Measurements from ENCODE around the gene GARIN5A. TPM values are rescaled to one million over a fixed set of nuclear protein-coding genes. Genes with fewer than 3 reads are reported as not detected.

GARIN5A gene
- total RNA-seq, 1 experiment from 2014 or later, result 2.0 TPM

- in situ Hi-C loops (cut with HindIII; ENCODE audit: low pct_unique_long_range_greater_than_20kb, low sequenced_read_pairs), result no loop called here
- Histone ChIP-seq H3K4me3 (ENCODE audit: low read depth in 2 of 2, low read length in 2 of 2) (no peak overlapping the region), H3K36me3 (ENCODE audit: control insufficient read depth, insufficient read depth, low read length) (no peaks in the 10 kb centered on the region; the same call in 1 of the 2 replicates), H3K27ac (ENCODE audit: low read length) (no peak overlapping the region), H3K9me3 (ENCODE audit: control insufficient read depth, insufficient read depth, low read depth, low read length) (no peaks in the 10 kb centered on the region), H3K27me3 (ENCODE audit: control insufficient read depth, insufficient read depth, low read length) (no peaks in the 10 kb centered on the region), H3K4me1 (ENCODE audit: control insufficient read depth, insufficient read depth, low read length) (no peaks in the 10 kb centered on the region)
- TF ChIP-seq POLR2AphosphoS5 (IDR thresholded peaks at IDR 0.05; ENCODE audit: low read depth, low read length) (no peak), SIN3A (IDR thresholded peaks at IDR 0.05; ENCODE audit: borderline replicate concordance, insufficient read depth, low read depth, low read length) (no peak), TCF7L2 (IDR thresholded peaks at IDR 0.05; ENCODE audit: low read depth, low read length) (no peak), CTCF (IDR thresholded peaks at IDR 0.05) (no peak)
- TF ChIP-seq, protein P1, sequence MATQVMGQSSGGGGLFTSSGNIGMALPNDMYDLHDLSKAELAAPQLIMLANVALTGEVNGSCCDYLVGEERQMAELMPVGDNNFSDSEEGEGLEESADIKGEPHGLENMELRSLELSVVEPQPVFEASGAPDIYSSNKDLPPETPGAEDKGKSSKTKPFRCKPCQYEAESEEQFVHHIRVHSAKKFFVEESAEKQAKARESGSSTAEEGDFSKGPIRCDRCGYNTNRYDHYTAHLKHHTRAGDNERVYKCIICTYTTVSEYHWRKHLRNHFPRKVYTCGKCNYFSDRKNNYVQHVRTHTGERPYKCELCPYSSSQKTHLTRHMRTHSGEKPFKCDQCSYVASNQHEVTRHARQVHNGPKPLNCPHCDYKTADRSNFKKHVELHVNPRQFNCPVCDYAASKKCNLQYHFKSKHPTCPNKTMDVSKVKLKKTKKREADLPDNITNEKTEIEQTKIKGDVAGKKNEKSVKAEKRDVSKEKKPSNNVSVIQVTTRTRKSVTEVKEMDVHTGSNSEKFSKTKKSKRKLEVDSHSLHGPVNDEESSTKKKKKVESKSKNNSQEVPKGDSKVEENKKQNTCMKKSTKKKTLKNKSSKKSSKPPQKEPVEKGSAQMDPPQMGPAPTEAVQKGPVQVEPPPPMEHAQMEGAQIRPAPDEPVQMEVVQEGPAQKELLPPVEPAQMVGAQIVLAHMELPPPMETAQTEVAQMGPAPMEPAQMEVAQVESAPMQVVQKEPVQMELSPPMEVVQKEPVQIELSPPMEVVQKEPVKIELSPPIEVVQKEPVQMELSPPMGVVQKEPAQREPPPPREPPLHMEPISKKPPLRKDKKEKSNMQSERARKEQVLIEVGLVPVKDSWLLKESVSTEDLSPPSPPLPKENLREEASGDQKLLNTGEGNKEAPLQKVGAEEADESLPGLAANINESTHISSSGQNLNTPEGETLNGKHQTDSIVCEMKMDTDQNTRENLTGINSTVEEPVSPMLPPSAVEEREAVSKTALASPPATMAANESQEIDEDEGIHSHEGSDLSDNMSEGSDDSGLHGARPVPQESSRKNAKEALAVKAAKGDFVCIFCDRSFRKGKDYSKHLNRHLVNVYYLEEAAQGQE (IDR thresholded peaks at IDR 0.05; ENCODE audit: insufficient read depth in 1 of 2, low read depth in 2 of 2, low read length in 1 of 2), result no peak
- ATAC-seq (no peak), DNase-seq (ENCODE audit: low read depth, low spot score) (no peak)
- BruUV-seq (replicated peaks), result no TSS peak
- CTCF ChIA-PET, result interaction anchor here (0.6 to 0.7 kb wide), 2 partner anchors 28 to 279 kb away, joined by 3 to 4 read pairs; no protein-coding TSS in a partner anchor
- POLR2A ChIA-PET, result interaction anchor here (0.7 kb wide), 1 partner anchor 195 kb away, joined by 3 read pairs; no protein-coding TSS in a partner anchor
- intact Hi-C loops (cut with micrococcal nuclease; ENCODE audit: unreplicated experiment), result no loop called here
Measured at GRCh38 chr19:50509366-50509765, 32.7 kb upstream of the GARIN5A start.

DNA sequence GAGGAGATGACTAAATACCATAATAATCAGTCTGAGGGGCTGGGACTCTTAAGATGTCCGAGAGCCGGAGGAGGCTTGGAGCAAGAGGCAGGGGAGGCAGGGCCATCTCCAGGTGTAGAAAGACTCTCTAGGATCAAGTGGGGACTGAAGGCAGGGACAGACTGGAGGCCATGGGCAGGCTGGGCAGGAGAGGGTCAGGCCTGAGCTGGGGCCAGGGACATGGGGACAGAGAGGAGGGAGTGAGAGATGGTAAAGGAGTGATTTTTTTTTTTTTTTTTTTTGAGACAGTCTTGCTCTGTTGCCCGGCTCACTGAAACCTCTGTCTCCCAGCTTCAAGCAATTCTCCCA, 32.2 kb upstream of the GARIN5A start:
- H3K36me3 ChIP-seq (ENCODE audit: control insufficient read depth, insufficient read depth, low read length), result no peaks in the 10 kb centered on the region; the same call in 1 of the 2 replicates
- H3K4me3 ChIP-seq (ENCODE audit: low read depth in 2 of 2, low read length in 2 of 2), result no peak overlapping the region
- no peaks in the 10 kb centered on the region for H3K9me3 ChIP-seq (ENCODE audit: control insufficient read depth, insufficient read depth, low read depth, low read length)
- no peak overlapping the region for H3K27ac ChIP-seq (ENCODE audit: low read length)
- no peaks in the 10 kb centered on the region for H3K4me1 ChIP-seq (ENCODE audit: control insufficient read depth, insufficient read depth, low read length)
- ChIA-PET CTCF (interaction anchor here (0.6 kb wide), 1 partner anchor 58 kb away, joined by 7 read pairs; no protein-coding TSS in a partner anchor), POLR2A (interaction anchor here (0.6 kb wide), 1 partner anchor 656 kb away, joined by 3 read pairs; no protein-coding TSS in a partner anchor)
- in situ Hi-C loops (cut with HindIII; ENCODE audit: low pct_unique_long_range_greater_than_20kb, low sequenced_read_pairs), result no loop called here
- DNase-seq (ENCODE audit: low read depth, low spot score), result no peak
- TSS peak; percentile 82 for BruUV-seq (replicated peaks)
- TF ChIP-seq TCF7L2 (IDR thresholded peaks at IDR 0.05; ENCODE audit: low read depth, low read length) (no peak), SIN3A (IDR thresholded peaks at IDR 0.05; ENCODE audit: borderline replicate concordance, insufficient read depth, low read depth, low read length) (no peak), POLR2AphosphoS5 (IDR thresholded peaks at IDR 0.05; ENCODE audit: low read depth, low read length) (no peak), CTCF (IDR thresholded peaks at IDR 0.05) (no peak)
- TF ChIP-seq, protein P1 (IDR thresholded peaks at IDR 0.05; ENCODE audit: insufficient read depth in 1 of 2, low read depth in 2 of 2, low read length in 1 of 2), result no peak
- intact Hi-C loops (cut with micrococcal nuclease; ENCODE audit: unreplicated experiment), result no loop called here
- no peak for ATAC-seq
- no peaks in the 10 kb centered on the region for H3K27me3 ChIP-seq (ENCODE audit: control insufficient read depth, insufficient read depth, low read length)

All from Panc1 (cell line).